ENCODE measurements around the gene XPO6. TPM values are rescaled to one million over a fixed set of nuclear protein-coding genes. Genes with fewer than 3 reads are reported as not detected.

The XPO6 gene
- total and polyA plus RNA-seq, 4 donors, result 27.5 to 50.0 (median 36.0) TPM

DNA sequence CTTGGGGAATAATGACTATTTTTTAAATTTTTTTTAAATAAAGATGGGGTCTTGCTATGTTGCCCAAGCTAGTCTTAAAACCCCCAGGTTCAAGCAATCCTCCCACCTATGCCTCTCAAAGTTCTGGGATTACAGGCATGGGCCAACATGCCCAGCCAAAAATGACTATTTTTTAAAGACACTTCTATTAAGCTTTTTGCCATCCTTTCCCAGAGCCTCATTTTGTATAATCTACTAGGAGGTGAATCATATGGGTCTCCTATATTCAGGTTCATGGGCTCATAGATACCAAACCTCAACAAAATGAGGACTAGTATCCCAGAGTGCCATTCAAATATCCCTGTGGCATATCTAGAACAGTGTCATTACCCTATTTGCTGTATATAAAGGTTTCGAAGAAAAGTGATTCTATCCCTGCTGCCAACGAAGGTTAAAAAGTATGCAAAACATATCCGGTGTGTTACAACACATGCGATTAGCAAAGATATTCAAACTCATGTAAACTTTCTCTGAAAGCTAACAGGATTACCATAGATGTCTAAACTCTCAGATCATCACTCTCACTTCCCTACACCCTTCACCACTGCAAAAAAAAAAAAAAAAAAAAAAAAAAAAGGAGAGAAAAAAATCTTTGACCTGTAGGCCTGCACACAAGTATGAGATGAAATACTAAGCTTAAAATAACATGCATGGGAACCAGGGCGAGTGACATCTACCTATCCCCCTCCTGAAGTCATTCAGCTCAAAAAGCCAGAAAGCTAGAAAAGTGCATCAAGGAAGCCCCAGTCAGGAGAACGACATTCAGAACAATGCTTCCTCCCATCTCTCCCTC lies 23.5 kb downstream of the XPO6 start:
- peaks cover 0 to 4% (median 0%) of the 10 kb centered on the region in 4 donors for H3K36me3 ChIP-seq (ENCODE audit: control insufficient read depth in 4 of 4, insufficient read depth in 3 of 4, low read depth in 1 of 4, low read length in 3 of 4)
- H3K4me3 ChIP-seq (ENCODE audit: low read depth in 1 of 3, low read length in 3 of 3), result no peak overlapping the region
- H3K9me3 ChIP-seq (ENCODE audit: control insufficient read depth in 4 of 4, low read length in 3 of 4), result no peaks in the 10 kb centered on the region
- DNase-seq (ENCODE audit: low spot score), result no peak
- peaks cover 0 to 12% (median 0%) of the 10 kb centered on the region in 4 donors for H3K4me1 ChIP-seq (ENCODE audit: control insufficient read depth in 4 of 4, insufficient read depth in 4 of 4, low read length in 3 of 4)
- peak overlapping the region; percentile 15 to 54 for H3K27ac ChIP-seq (ENCODE audit: low read depth in 1 of 2, low read length in 2 of 2)
- WGBS, result 87% methylated on average over 6 of the region's 6 CpGs
- no peaks in the 10 kb centered on the region for H3K27me3 ChIP-seq (ENCODE audit: control insufficient read depth in 4 of 4, insufficient read depth in 4 of 4, low read length in 3 of 4)
- no peak for TF ChIP-seq RAD21 (IDR thresholded peaks at IDR 0.05)
- TF ChIP-seq NR2F2 (IDR thresholded peaks at IDR 0.05), result no peak
- no peak for TF ChIP-seq HNF4G (IDR thresholded peaks at IDR 0.05)
- TF ChIP-seq JUND (IDR thresholded peaks at IDR 0.05), result no peak
- TF ChIP-seq FOXA2 (IDR thresholded peaks at IDR 0.05), result no peak
- TF ChIP-seq SP1 (IDR thresholded peaks at IDR 0.05), result no peak
- no peak for TF ChIP-seq GABPA (IDR thresholded peaks at IDR 0.05 in 1 of 2, conservative IDR thresholded peaks at IDR 0.05 in 1 of 2)
- TF ChIP-seq, protein P1, sequence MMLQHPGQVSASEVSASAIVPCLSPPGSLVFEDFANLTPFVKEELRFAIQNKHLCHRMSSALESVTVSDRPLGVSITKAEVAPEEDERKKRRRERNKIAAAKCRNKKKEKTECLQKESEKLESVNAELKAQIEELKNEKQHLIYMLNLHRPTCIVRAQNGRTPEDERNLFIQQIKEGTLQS (IDR thresholded peaks at IDR 0.05), result no peak
- TF ChIP-seq, protein P2, sequence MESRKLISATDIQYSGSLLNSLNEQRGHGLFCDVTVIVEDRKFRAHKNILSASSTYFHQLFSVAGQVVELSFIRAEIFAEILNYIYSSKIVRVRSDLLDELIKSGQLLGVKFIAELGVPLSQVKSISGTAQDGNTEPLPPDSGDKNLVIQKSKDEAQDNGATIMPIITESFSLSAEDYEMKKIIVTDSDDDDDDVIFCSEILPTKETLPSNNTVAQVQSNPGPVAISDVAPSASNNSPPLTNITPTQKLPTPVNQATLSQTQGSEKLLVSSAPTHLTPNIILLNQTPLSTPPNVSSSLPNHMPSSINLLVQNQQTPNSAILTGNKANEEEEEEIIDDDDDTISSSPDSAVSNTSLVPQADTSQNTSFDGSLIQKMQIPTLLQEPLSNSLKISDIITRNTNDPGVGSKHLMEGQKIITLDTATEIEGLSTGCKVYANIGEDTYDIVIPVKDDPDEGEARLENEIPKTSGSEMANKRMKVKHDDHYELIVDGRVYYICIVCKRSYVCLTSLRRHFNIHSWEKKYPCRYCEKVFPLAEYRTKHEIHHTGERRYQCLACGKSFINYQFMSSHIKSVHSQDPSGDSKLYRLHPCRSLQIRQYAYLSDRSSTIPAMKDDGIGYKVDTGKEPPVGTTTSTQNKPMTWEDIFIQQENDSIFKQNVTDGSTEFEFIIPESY (IDR thresholded peaks at IDR 0.05), result no peak
- TF ChIP-seq, protein P3, sequence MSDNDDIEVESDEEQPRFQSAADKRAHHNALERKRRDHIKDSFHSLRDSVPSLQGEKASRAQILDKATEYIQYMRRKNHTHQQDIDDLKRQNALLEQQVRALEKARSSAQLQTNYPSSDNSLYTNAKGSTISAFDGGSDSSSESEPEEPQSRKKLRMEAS (IDR thresholded peaks at IDR 0.05), result no peak
- TF ChIP-seq FOXA1 (IDR thresholded peaks at IDR 0.05), result no peak
- TF ChIP-seq TAF1 (conservative IDR thresholded peaks at IDR 0.05), result no peak
- no peak for TF ChIP-seq EGR1 (IDR thresholded peaks at IDR 0.05; ENCODE audit: low read depth in 2 of 2)
- TF ChIP-seq, protein P4, sequence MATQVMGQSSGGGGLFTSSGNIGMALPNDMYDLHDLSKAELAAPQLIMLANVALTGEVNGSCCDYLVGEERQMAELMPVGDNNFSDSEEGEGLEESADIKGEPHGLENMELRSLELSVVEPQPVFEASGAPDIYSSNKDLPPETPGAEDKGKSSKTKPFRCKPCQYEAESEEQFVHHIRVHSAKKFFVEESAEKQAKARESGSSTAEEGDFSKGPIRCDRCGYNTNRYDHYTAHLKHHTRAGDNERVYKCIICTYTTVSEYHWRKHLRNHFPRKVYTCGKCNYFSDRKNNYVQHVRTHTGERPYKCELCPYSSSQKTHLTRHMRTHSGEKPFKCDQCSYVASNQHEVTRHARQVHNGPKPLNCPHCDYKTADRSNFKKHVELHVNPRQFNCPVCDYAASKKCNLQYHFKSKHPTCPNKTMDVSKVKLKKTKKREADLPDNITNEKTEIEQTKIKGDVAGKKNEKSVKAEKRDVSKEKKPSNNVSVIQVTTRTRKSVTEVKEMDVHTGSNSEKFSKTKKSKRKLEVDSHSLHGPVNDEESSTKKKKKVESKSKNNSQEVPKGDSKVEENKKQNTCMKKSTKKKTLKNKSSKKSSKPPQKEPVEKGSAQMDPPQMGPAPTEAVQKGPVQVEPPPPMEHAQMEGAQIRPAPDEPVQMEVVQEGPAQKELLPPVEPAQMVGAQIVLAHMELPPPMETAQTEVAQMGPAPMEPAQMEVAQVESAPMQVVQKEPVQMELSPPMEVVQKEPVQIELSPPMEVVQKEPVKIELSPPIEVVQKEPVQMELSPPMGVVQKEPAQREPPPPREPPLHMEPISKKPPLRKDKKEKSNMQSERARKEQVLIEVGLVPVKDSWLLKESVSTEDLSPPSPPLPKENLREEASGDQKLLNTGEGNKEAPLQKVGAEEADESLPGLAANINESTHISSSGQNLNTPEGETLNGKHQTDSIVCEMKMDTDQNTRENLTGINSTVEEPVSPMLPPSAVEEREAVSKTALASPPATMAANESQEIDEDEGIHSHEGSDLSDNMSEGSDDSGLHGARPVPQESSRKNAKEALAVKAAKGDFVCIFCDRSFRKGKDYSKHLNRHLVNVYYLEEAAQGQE (IDR thresholded peaks at IDR 0.05), result no peak
- no peak overlapping the region for H3K9ac ChIP-seq (ENCODE audit: low read depth in 1 of 2, low read length in 2 of 2)

DNA sequence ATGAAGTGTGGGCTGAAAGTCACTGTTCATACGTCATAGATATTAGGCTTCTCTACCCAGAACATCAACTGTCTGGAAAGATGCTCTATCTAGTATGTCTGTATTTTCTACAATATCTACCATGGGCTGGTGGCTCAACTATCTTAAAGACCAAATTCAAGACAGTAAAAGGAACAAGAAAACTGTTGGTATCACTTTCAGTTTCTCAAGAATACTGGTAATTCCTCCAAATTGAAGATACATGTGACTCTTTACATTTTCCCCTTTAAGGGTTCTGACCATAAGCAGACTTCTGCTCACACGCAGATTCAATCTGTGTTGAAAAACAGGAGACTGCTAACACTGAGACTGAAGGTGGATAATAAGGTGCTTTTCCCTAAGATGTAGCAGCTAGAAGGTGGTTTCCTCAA lies 24.2 kb downstream of the XPO6 start:
- WGBS, result 80% methylated on average over 2 of the region's 2 CpGs
- TF ChIP-seq SP1 (IDR thresholded peaks at IDR 0.05) (no peak), FOXA2 (IDR thresholded peaks at IDR 0.05) (no peak), RXRA (IDR thresholded peaks at IDR 0.05) (no peak), FOXA1 (IDR thresholded peaks at IDR 0.05) (no peak), JUND (IDR thresholded peaks at IDR 0.05) (no peak), EGR1 (IDR thresholded peaks at IDR 0.05; ENCODE audit: low read depth in 2 of 2) (no peak), HNF4G (IDR thresholded peaks at IDR 0.05) (no peak), GABPA (IDR thresholded peaks at IDR 0.05 in 1 of 2, conservative IDR thresholded peaks at IDR 0.05 in 1 of 2) (no peak), NR2F2 (IDR thresholded peaks at IDR 0.05) (no peak), HNF4A (conservative IDR thresholded peaks at IDR 0.05) (no peak)
- TF ChIP-seq, protein P2 (IDR thresholded peaks at IDR 0.05), result no peak
- TF ChIP-seq, protein P3 (IDR thresholded peaks at IDR 0.05), result no peak
- TF ChIP-seq, protein P5, sequence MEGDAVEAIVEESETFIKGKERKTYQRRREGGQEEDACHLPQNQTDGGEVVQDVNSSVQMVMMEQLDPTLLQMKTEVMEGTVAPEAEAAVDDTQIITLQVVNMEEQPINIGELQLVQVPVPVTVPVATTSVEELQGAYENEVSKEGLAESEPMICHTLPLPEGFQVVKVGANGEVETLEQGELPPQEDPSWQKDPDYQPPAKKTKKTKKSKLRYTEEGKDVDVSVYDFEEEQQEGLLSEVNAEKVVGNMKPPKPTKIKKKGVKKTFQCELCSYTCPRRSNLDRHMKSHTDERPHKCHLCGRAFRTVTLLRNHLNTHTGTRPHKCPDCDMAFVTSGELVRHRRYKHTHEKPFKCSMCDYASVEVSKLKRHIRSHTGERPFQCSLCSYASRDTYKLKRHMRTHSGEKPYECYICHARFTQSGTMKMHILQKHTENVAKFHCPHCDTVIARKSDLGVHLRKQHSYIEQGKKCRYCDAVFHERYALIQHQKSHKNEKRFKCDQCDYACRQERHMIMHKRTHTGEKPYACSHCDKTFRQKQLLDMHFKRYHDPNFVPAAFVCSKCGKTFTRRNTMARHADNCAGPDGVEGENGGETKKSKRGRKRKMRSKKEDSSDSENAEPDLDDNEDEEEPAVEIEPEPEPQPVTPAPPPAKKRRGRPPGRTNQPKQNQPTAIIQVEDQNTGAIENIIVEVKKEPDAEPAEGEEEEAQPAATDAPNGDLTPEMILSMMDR (IDR thresholded peaks at IDR 0.05; ENCODE audit: low read depth, low read length, missing input control), result no peak

More for the DNA sequence above, 24.2 kb downstream of the XPO6 start:
- H3K9ac ChIP-seq (ENCODE audit: low read depth in 1 of 2, low read length in 2 of 2), result no peak overlapping the region
- peaks cover 0 to 12% (median 0%) of the 10 kb centered on the region in 4 donors for H3K4me1 ChIP-seq (ENCODE audit: control insufficient read depth in 4 of 4, insufficient read depth in 4 of 4, low read length in 3 of 4)
- H3K9me3 ChIP-seq (ENCODE audit: control insufficient read depth in 4 of 4, low read length in 3 of 4), result no peaks in the 10 kb centered on the region
- no peak for DNase-seq (ENCODE audit: low spot score)
- H3K27ac ChIP-seq (ENCODE audit: low read depth in 1 of 2, low read length in 2 of 2), result peak overlapping the region; percentile 15 to 54
- no peak overlapping the region for H3K4me3 ChIP-seq (ENCODE audit: low read depth in 1 of 3, low read length in 3 of 3)
- peaks cover 0 to under 1% (median 0%) of the 10 kb centered on the region in 4 donors for H3K36me3 ChIP-seq (ENCODE audit: control insufficient read depth in 4 of 4, insufficient read depth in 3 of 4, low read depth in 1 of 4, low read length in 3 of 4)
- no peaks in the 10 kb centered on the region for H3K27me3 ChIP-seq (ENCODE audit: control insufficient read depth in 4 of 4, insufficient read depth in 4 of 4, low read length in 3 of 4)
